SK-N-SH (cell line): ENCODE results near the gene CX3CR1. TPM values are rescaled to one million over a fixed set of nuclear protein-coding genes. Genes with fewer than 3 reads are reported as not detected.

Experiments
- CTCF ChIA-PET: fragments of 300-600, 350-600 bp; formaldehyde crosslinking; extraction: SDS; loops from one replicate; lab custom pipeline; 2021; lab: Yijun Ruan, JAX
- POLR2A ChIA-PET: fragments of 350-600 bp; sonication (Branson Sonifier 250); formaldehyde crosslinking; extraction: SDS; loops from one replicate; lab custom pipeline; 2020; ENCODE audit warnings: antibody characterized with exemption, inconsistent platforms; lab: Yijun Ruan, JAX
- DNase-seq: peaks from one replicate; pipeline ENCODE4 v3.0.0; 2012
- H2AFZ ChIP-seq: fragments of 200-600 bp; sonication (generic); 2 replicates; pipeline ENCODE4 v1.8.1; 2016; ENCODE audit warnings: antibody characterized with exemption, mild to moderate bottlenecking, low read depth
- H3F3A ChIP-seq: fragments of 200-600 bp; sonication (generic); replicated peaks from 2 replicates; pipeline ENCODE3; 2016; ENCODE audit warnings: antibody characterized with exemption, mild to moderate bottlenecking; ENCODE audit not compliant: insufficient read depth
- H3K27ac ChIP-seq, 2 experiments: fragments of 200-500 bp in 1 of 2; fragments of 200-600 bp in 1 of 2; sonication (Bioruptor generic) in 1 of 2; sonication (generic), shearing (Covaris generic) in 1 of 2; 2 replicates each; pipeline versions ENCODE4 v1.5.1 to v1.6.1; 2014 to 2016; ENCODE audit warnings: low read depth in 2 of 2, inconsistent platforms in 1 of 2, low read length in 1 of 2, mild to moderate bottlenecking in 1 of 2, mixed read lengths in 1 of 2
- H3K27me3 ChIP-seq: fragments of 200-600 bp; sonication (generic), shearing (Covaris generic); 2 replicates; pipeline ENCODE4 v1.6.1; 2016; ENCODE audit warnings: mixed run types; ENCODE audit not compliant: insufficient read depth
- H3K36me3 ChIP-seq, 2 experiments: fragments of 200-500 bp in 1 of 2; fragments of 200-600 bp in 1 of 2; sonication (Bioruptor generic) in 1 of 2; sonication (generic) in 1 of 2; replicated peaks in 1 of 2; 2 replicates each; pipeline versions ENCODE3 to v1.5.1; 2014 to 2016; ENCODE audit warnings: low read length in 1 of 2, mild to moderate bottlenecking in 1 of 2; ENCODE audit not compliant: insufficient read depth in 2 of 2, control insufficient read depth in 1 of 2
- H3K4me1 ChIP-seq, 2 experiments: fragments of 200-500 bp in 1 of 2; fragments of 200-600 bp in 1 of 2; sonication (Bioruptor generic) in 1 of 2; sonication (generic), shearing (Covaris generic) in 1 of 2; 2 replicates each; pipeline versions ENCODE4 v1.5.1 to v1.6.1; 2014 to 2016; ENCODE audit warnings: low read depth in 1 of 2, low read length in 1 of 2, mixed run types in 1 of 2; ENCODE audit not compliant: insufficient read depth in 2 of 2, control insufficient read depth in 1 of 2
- H3K4me2 ChIP-seq: fragments of 200-600 bp; sonication (generic), shearing (Covaris generic); 2 replicates; pipeline ENCODE4 v1.6.1; 2017; ENCODE audit warnings: mixed run types
- H3K4me3 ChIP-seq, 2 experiments: fragments of 200-500 bp in 1 of 2; fragments of 200-600 bp in 1 of 2; sonication (Bioruptor generic) in 1 of 2; sonication (generic), shearing (Covaris generic) in 1 of 2; 2 replicates each; pipeline versions ENCODE4 v1.5.1 to v1.8.1; 2014 to 2016; ENCODE audit warnings: low read depth in 2 of 2, inconsistent platforms in 1 of 2, low read length in 1 of 2, mild to moderate bottlenecking in 1 of 2, mixed read lengths in 1 of 2, moderate library complexity in 1 of 2
- H3K79me2 ChIP-seq: fragments of 200-600 bp; sonication (generic); 2 replicates; pipeline ENCODE4 v1.8.1; 2017; ENCODE audit warnings: mild to moderate bottlenecking; ENCODE audit not compliant: insufficient read depth
- H3K9ac ChIP-seq: fragments of 200-600 bp; sonication (generic); 2 replicates; pipeline ENCODE4 v1.6.1; 2017; ENCODE audit warnings: mixed run types
- H3K9me2 ChIP-seq: fragments of 200-600 bp; sonication (generic); 2 replicates; pipeline ENCODE4 v1.6.1; 2017; ENCODE audit warnings: mixed run types
- H3K9me3 ChIP-seq: fragments of 200-600 bp; sonication (generic); 2 replicates; pipeline ENCODE4 v1.6.1; 2017; ENCODE audit warnings: mixed run types, mild to moderate bottlenecking, moderate library complexity
- H4K20me1 ChIP-seq: fragments of 200-600 bp; sonication (generic); 2 replicates; pipeline ENCODE4 v1.6.1; 2017; ENCODE audit warnings: mild to moderate bottlenecking, mixed run types; ENCODE audit not compliant: insufficient read depth
- ELF1 ChIP-seq: IDR thresholded peaks from 2 replicates; pipeline ENCODE4 v1.4.0; 2012
- EP300 ChIP-seq, 2 experiments: IDR thresholded peaks; 2 replicates each; pipeline versions ENCODE4 v1.4.0 to v1.6.1; 2012; ENCODE audit warnings: borderline replicate concordance in 1 of 2, low read depth in 1 of 2, low read length in 1 of 2
- EZH2phosphoT487 ChIP-seq: fragments of 200-600 bp; sonication (generic); IDR thresholded peaks from 2 replicates; pipeline ENCODE4 v1.6.1; 2017; ENCODE audit warnings: low read depth, mixed run types, mild to moderate bottlenecking, antibody characterized with exemption, moderate library complexity, borderline replicate concordance
- FOXM1 ChIP-seq: IDR thresholded peaks from 2 replicates; pipeline ENCODE4 v1.4.0; 2012; ENCODE audit warnings: low read depth, mild to moderate bottlenecking
- GABPA ChIP-seq: IDR thresholded peaks from 2 replicates; pipeline ENCODE4 v1.4.0; 2012; ENCODE audit warnings: low read depth, mild to moderate bottlenecking
- GATA2 ChIP-seq: sonication (generic); formaldehyde crosslinking; IDR thresholded peaks from 2 replicates; pipeline ENCODE4 v1.5.0; 2020; ENCODE audit warnings: mild to moderate bottlenecking, missing genetic modification reagents
- JUND ChIP-seq: IDR thresholded peaks from 2 replicates; pipeline ENCODE4 v1.4.0; 2012
- MEF2A ChIP-seq: IDR thresholded peaks from 2 replicates; pipeline ENCODE4 v1.4.0; 2012; ENCODE audit warnings: low read depth, borderline replicate concordance
- MXI1 ChIP-seq: IDR thresholded peaks from 2 replicates; pipeline ENCODE4 v1.6.1; 2012; ENCODE audit warnings: mild to moderate bottlenecking, low read depth, low read length, improper control_type of control experiment
- PBX3 ChIP-seq: IDR thresholded peaks from 2 replicates; pipeline ENCODE4; 2012
- RXRA ChIP-seq: IDR thresholded peaks from 2 replicates; pipeline ENCODE4 v1.4.0; 2012; ENCODE audit warnings: low read depth, mild to moderate bottlenecking, borderline replicate concordance
- TAF1 ChIP-seq: IDR thresholded peaks from 2 replicates; pipeline ENCODE4 v1.6.1; 2012; ENCODE audit warnings: low read depth, mild to moderate bottlenecking, low read length, moderate library complexity, borderline replicate concordance
- TEAD4 ChIP-seq: IDR thresholded peaks from 2 replicates; pipeline ENCODE4 v1.4.0; 2012; ENCODE audit warnings: mild to moderate bottlenecking, borderline replicate concordance; ENCODE audit not compliant: insufficient read depth
- YY1 ChIP-seq: IDR thresholded peaks from 2 replicates; pipeline ENCODE4 v1.4.0; 2012; ENCODE audit warnings: low read depth, mild to moderate bottlenecking
- WGBS: methylation state at CpG from one replicate; pipeline ENCODE4 v1.1.6; 2017; ENCODE audit warnings: low lambda C conversion rate; 5-methylcytosine and 5-hydroxymethylcytosine counted together
- polyA plus RNA-seq, 3 experiments: library from polyadenylated mRNA; depleted of rRNA; stranded (reverse); fragments of >200 nt; gene quantifications; 2 replicates each; pipeline ENCODE4 v1.2.3, GENCODE V29; 2012
- TF ChIP-seq, protein P1 (sequence below): fragments of 150-350 bp; IDR thresholded peaks from 2 replicates; pipeline ENCODE4 v1.6.1; 2016; ENCODE audit warnings: mild to moderate bottlenecking, low read depth, low read length
- TF ChIP-seq, protein P2 (sequence below): fragments of 200-600 bp; sonication (generic); IDR thresholded peaks from 2 replicates; pipeline ENCODE4 v1.6.1; 2017; ENCODE audit warnings: antibody characterized with exemption, mild to moderate bottlenecking, moderate library complexity
- TF ChIP-seq, protein P3 (sequence below): IDR thresholded peaks from 2 replicates; pipeline ENCODE4 v1.4.0; 2012; ENCODE audit warnings: low read depth, borderline replicate concordance

The CX3CR1 gene
- polyA plus RNA-seq, 1 of the 3 experiments (the other 2 are of a cell fraction): not detected

DNA sequence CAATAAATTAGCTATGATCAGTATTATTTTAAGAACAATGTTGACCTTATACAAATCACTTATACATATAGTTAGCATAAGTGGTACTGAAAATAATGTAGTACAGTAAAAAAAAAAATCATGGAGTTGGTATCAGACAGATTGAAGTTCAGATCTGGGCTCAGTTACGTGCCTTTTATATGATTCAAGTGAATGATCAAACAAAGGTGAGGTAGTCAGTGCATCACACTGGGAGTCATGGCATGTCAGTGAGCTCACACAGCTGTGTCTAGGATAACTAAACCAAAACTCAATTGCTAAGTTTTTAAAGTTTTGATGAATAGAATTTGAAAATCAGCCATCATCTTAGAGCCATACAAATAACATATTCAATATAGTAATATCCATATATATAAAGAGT, 38.5 kb upstream of the CX3CR1 start:
- DNase-seq: no peak
- Histone ChIP-seq H3F3A (no peaks in the 10 kb centered on the region), H3K4me2 (no peak overlapping the region), H3K4me1 (no peaks in the 10 kb centered on the region), H3K36me3 (no peaks in the 10 kb centered on the region), H4K20me1 (no peaks in the 10 kb centered on the region), H3K27ac (no peak overlapping the region), H2AFZ (no peak overlapping the region), H3K79me2 (no peaks in the 10 kb centered on the region), H3K27me3 (no peaks in the 10 kb centered on the region), H3K9ac (no peak overlapping the region), H3K9me3 (no peaks in the 10 kb centered on the region), H3K9me2 (no peaks in the 10 kb centered on the region), H3K4me3 (no peak overlapping the region)
- WGBS: 11% methylated on average over 1 of the region's 1 CpG
- ChIA-PET POLR2A (no interaction called here), CTCF (interaction anchor here (1.5 to 1.7 kb wide), 2 partner anchors 27 to 29 kb away, joined by 4 to 8 read pairs; no protein-coding TSS in a partner anchor)
- no peak for TF ChIP-seq GATA2 (CRISPR knock-in tag)
- TF ChIP-seq TAF1: no peak
- no peak for TF ChIP-seq ELF1
- no peak for TF ChIP-seq GABPA
- no peak for TF ChIP-seq PBX3
- no peak for TF ChIP-seq FOXM1
- no peak for TF ChIP-seq EZH2phosphoT487
- no peak for TF ChIP-seq RXRA
- no peak for TF ChIP-seq YY1
- TF ChIP-seq JUND: no peak
- TF ChIP-seq, protein P1, sequence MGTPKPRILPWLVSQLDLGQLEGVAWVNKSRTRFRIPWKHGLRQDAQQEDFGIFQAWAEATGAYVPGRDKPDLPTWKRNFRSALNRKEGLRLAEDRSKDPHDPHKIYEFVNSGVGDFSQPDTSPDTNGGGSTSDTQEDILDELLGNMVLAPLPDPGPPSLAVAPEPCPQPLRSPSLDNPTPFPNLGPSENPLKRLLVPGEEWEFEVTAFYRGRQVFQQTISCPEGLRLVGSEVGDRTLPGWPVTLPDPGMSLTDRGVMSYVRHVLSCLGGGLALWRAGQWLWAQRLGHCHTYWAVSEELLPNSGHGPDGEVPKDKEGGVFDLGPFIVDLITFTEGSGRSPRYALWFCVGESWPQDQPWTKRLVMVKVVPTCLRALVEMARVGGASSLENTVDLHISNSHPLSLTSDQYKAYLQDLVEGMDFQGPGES: no peak
- no peak for TF ChIP-seq MXI1
- TF ChIP-seq MEF2A: no peak
- TF ChIP-seq EP300 (IDR thresholded peaks at IDR 0.05; ENCODE audit: borderline replicate concordance in 1 of 2, low read depth in 1 of 2, low read length in 1 of 2): no peak
- TF ChIP-seq, protein P2, sequence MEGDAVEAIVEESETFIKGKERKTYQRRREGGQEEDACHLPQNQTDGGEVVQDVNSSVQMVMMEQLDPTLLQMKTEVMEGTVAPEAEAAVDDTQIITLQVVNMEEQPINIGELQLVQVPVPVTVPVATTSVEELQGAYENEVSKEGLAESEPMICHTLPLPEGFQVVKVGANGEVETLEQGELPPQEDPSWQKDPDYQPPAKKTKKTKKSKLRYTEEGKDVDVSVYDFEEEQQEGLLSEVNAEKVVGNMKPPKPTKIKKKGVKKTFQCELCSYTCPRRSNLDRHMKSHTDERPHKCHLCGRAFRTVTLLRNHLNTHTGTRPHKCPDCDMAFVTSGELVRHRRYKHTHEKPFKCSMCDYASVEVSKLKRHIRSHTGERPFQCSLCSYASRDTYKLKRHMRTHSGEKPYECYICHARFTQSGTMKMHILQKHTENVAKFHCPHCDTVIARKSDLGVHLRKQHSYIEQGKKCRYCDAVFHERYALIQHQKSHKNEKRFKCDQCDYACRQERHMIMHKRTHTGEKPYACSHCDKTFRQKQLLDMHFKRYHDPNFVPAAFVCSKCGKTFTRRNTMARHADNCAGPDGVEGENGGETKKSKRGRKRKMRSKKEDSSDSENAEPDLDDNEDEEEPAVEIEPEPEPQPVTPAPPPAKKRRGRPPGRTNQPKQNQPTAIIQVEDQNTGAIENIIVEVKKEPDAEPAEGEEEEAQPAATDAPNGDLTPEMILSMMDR: no peak
- no peak for TF ChIP-seq TEAD4
- TF ChIP-seq, protein P3, sequence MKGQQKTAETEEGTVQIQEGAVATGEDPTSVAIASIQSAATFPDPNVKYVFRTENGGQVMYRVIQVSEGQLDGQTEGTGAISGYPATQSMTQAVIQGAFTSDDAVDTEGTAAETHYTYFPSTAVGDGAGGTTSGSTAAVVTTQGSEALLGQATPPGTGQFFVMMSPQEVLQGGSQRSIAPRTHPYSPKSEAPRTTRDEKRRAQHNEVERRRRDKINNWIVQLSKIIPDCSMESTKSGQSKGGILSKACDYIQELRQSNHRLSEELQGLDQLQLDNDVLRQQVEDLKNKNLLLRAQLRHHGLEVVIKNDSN: no peak
